Endothelial cell of umbilical vein (primary cell): ENCODE results near the gene REC8. TPM values are rescaled to one million over a fixed set of nuclear protein-coding genes. Genes with fewer than 3 reads are reported as not detected.

Source experiments
- BruUV-seq: library from RNA; stranded (reverse); fragments of 400-500 nt; replicated peaks from 2 replicates; lab custom pipeline; 2021; lab: Mats Ljungman, UMichigan
- CTCF ChIA-PET: fragments of 300-600, 350-600 bp; sonication (Branson Sonifier 250); formaldehyde crosslinking; loops from one replicate; lab custom pipeline; 2021; ENCODE audit warnings: antibody characterized with exemption, inconsistent platforms; lab: Charles Lee
- POLR2A ChIA-PET: fragments of 300-600, 350-600 bp; sonication (Branson Sonifier 250); formaldehyde crosslinking; loops from one replicate; lab custom pipeline; 2021; ENCODE audit warnings: antibody characterized with exemption, inconsistent platforms; lab: Charles Lee
- DNase-seq: peaks from one replicate; pipeline ENCODE4 v3.0.0-alpha.2; 2011; ENCODE audit warnings: low read depth, low spot score
- FAIRE-seq: peaks from 2 replicates; lab custom pipeline; 2011; peaks lifted over from hg19 to GRCh38; lab: Jason Lieb, UNC
- H2AFZ ChIP-seq: 2 replicates; pipeline ENCODE4 v1.6.0; 2012; ENCODE audit warnings: low read depth, low read length, control low read depth, inconsistent platforms
- H3K27ac ChIP-seq: 2 replicates; pipeline ENCODE4 v1.5.1; 2011; ENCODE audit warnings: low read depth, mild to moderate bottlenecking, control low read depth, low read length, moderate library complexity; ENCODE audit not compliant: insufficient read depth
- H3K27me3 ChIP-seq, 2 experiments: 2 replicates each; pipeline versions ENCODE4 v1.6.0 to v1.6.1; 2011; ENCODE audit warnings: low read length in 2 of 2, mixed read lengths in 1 of 2; ENCODE audit not compliant: control insufficient read depth in 2 of 2, insufficient read depth in 2 of 2
- H3K36me3 ChIP-seq, 2 experiments: 2 replicates in 1 of 2; 3 replicates in 1 of 2; pipeline ENCODE4 v1.5.1; 2011; ENCODE audit warnings: low read length in 2 of 2, mild to moderate bottlenecking in 1 of 2, moderate library complexity in 1 of 2; ENCODE audit not compliant: control insufficient read depth in 2 of 2, insufficient read depth in 2 of 2; ENCODE audit errors: extremely low read depth in 1 of 2
- H3K4me1 ChIP-seq: 3 replicates; pipeline ENCODE4 v1.5.1; 2011; ENCODE audit warnings: mild to moderate bottlenecking, low read length; ENCODE audit not compliant: control insufficient read depth, insufficient read depth; ENCODE audit errors: extremely low read depth
- H3K4me2 ChIP-seq: 2 replicates; pipeline ENCODE4 v1.6.1; 2011; ENCODE audit warnings: low read length, control low read depth, mixed read lengths; ENCODE audit not compliant: insufficient read depth
- H3K4me3 ChIP-seq, 3 experiments: fragments of 200-600 bp in 1 of 3; sonication (generic), shearing (Covaris generic) in 1 of 3; replicated peaks in 1 of 3; 2 replicates each; pipeline ENCODE4 v1.5.1; 2011 to 2016; ENCODE audit warnings: control low read depth in 3 of 3, low read length in 3 of 3, mild to moderate bottlenecking in 2 of 3, inconsistent platforms in 1 of 3, low read depth in 1 of 3, moderate library complexity in 1 of 3; ENCODE audit not compliant: insufficient read depth in 1 of 3
- H3K79me2 ChIP-seq: 2 replicates; pipeline ENCODE4 v1.6.0; 2012; ENCODE audit warnings: low read length, inconsistent platforms; ENCODE audit not compliant: control insufficient read depth, insufficient read depth
- H3K9ac ChIP-seq: replicated peaks from 2 replicates; pipeline ENCODE3; 2011; ENCODE audit warnings: low read length, control low read depth; ENCODE audit not compliant: insufficient read depth; ENCODE audit errors: extremely low read depth
- H3K9me1 ChIP-seq: replicated peaks from 3 replicates; pipeline ENCODE4 v1.6.0; 2011; ENCODE audit warnings: mild to moderate bottlenecking, low read length; ENCODE audit not compliant: control insufficient read depth, insufficient read depth; ENCODE audit errors: extremely low read depth
- H3K9me3 ChIP-seq: replicated peaks from 2 replicates; pipeline ENCODE4 v1.5.1; 2012; ENCODE audit warnings: low read length, inconsistent platforms; ENCODE audit not compliant: control insufficient read depth, insufficient read depth
- H4K20me1 ChIP-seq: replicated peaks from 2 replicates; pipeline ENCODE3; 2011; ENCODE audit warnings: mild to moderate bottlenecking, low read length; ENCODE audit not compliant: control insufficient read depth, insufficient read depth; ENCODE audit errors: extremely low read depth
- CTCF ChIP-seq, 2 donors: IDR thresholded peaks; 1 replicate in 1 of 2; 2 replicates in 1 of 2; pipeline ENCODE4 v1.5.1; 2011; ENCODE audit warnings: low read length in 2 of 2, mild to moderate bottlenecking in 2 of 2, moderate library complexity in 2 of 2, control low read depth in 1 of 2, inconsistent platforms in 1 of 2, low read depth in 1 of 2; ENCODE audit not compliant: insufficient read depth in 1 of 2; ENCODE audit errors: extremely low read depth in 1 of 2
- GATA2 ChIP-seq: IDR thresholded peaks from 2 replicates; pipeline ENCODE4 v1.7.0; 2011; ENCODE audit warnings: low read depth, mild to moderate bottlenecking, moderate library complexity, mixed read lengths, low read length; ENCODE audit not compliant: insufficient read length, insufficient read depth
- JUN ChIP-seq: IDR thresholded peaks from 2 replicates; pipeline ENCODE4 v1.6.1; 2011; ENCODE audit warnings: borderline replicate concordance, low read depth; ENCODE audit not compliant: insufficient read length, insufficient read depth
- MYC ChIP-seq: IDR thresholded peaks from one replicate; pipeline ENCODE4 v1.6.1; 2011; ENCODE audit warnings: mild to moderate bottlenecking, low read depth, low read length
- dilution Hi-C: fragments of 300-500 bp; cut with MboI; formaldehyde crosslinking; loops from one replicate; pipeline ENCODE4 v1.15.0; 2019; ENCODE audit warnings: low sequenced_read_pairs; ENCODE audit not compliant: extremely low pct_ligation_motif_present
- intact Hi-C: fragments of 100-400 bp; cut with micrococcal nuclease; formaldehyde crosslinking; loops from one replicate; pipeline ENCODE4 v1.10.0; 2022
- microRNA-seq: library from miRNA; unstranded; fragments of <30 nt; microRNA quantifications from one replicate; pipeline ENCODE4 v1.2.0, GENCODE V29; 2021; ENCODE audit warnings: borderline number of aligned reads, borderline replicate concordance
- polyA plus RNA-seq, 4 experiments: library from polyadenylated mRNA; depleted of rRNA in 3 of 4; stranded (reverse) in 3 of 4; unstranded in 1 of 4; fragments of >200 nt; gene quantifications; 2 replicates each; pipeline versions ENCODE4 v1.2.1 to v1.2.3, GENCODE V29; 2011 to 2012; ENCODE audit warnings: missing spikeins in 1 of 4
- small RNA-seq: library from RNA; depleted of rRNA; stranded (forward); fragments of <200 nt; gene quantifications from one replicate; pipeline ENCODE3, GENCODE V24; 2012; ENCODE audit warnings: low replicate concordance, low read depth; ENCODE audit not compliant: insufficient read depth, insufficient read length
- total RNA-seq: library from RNA; stranded (reverse); gene quantifications from 2 replicates; pipeline ENCODE4 v1.2.3, GENCODE V29; 2021

Gene REC8
- total and polyA plus RNA-seq, 2 donors (not counting 3 experiments of a cell fraction or from before 2014, with no cell fraction given): 12.5 to 33.6 TPM

- Histone ChIP-seq H3K4me2 (no peak overlapping the region), H3K9me1 (no peaks in the 10 kb centered on the region), H3K4me3 (no peak overlapping the region), H2AFZ (no peak overlapping the region), H3K27ac (no peak overlapping the region), H3K79me2 (peaks cover 65% of the 10 kb centered on the region), H3K36me3 (peaks cover 0 to 6% of the 10 kb centered on the region in 2 experiments), H3K4me1 (peaks cover 48% of the 10 kb centered on the region), H3K27me3 (no peaks in the 10 kb centered on the region), H4K20me1 (no peaks in the 10 kb centered on the region), H3K9ac (no peak overlapping the region), H3K9me3 (no peaks in the 10 kb centered on the region)
- intact Hi-C loops (no loop called here), dilution Hi-C loops (no loop called here)
- no peak for DNase-seq
- no peak for FAIRE-seq
- TF ChIP-seq JUN (no peak), MYC (no peak), GATA2 (no peak), CTCF (IDR thresholded peaks at IDR 0.05; ENCODE audit: extremely low read depth in 1 of 2, insufficient read depth in 1 of 2, low read depth in 1 of 2, low read length in 2 of 2) (no peak)
- BruUV-seq: no TSS peak
- ChIA-PET POLR2A (interaction anchor here (1.0 kb wide), 2 partner anchors 9 to 13 kb away, joined by 3 to 4 read pairs; partner anchors contain the start of gene TINF2), CTCF (interaction anchor here (1.5 to 2.5 kb wide), 3 partner anchors 10 to 13 kb away, joined by 5 to 11 read pairs (median 11); partner anchors contain the start of genes MDP1 and TINF2)
Measured at GRCh38 chr14:24228902-24229301, 57.0 kb downstream of the REC8 start.

Small RNA genes lying within 50 kb of the gene (microRNA-seq; reads per million reads assigned to microRNA genes)
- gene MIR7703: not detected

Small RNA genes lying within 50 kb of the gene (small RNA-seq; reads per million reads assigned to genes)
- gene AL136295.4 (not detected), gene CHMP4A (0.88 reads per million), gene IPO4 (not detected), gene IRF9 (not detected), gene MDP1 (not detected), gene RNA5SP383 (not detected)

Other genes starting within 250 kb of the REC8 start
Only the 30 nearest of the 32 such genes appear.
- 18.5 and 20.7 TPM in 2 replicates for gene DHRS4L2, start 183.2 kb upstream of the REC8 start, total RNA-seq
- 18.2 and 21.9 TPM in 2 replicates for gene DHRS4L2, start 183.2 kb upstream of the REC8 start, polyA plus RNA-seq
- not detected in 2 replicates for gene CARMIL3, start 120.1 kb upstream of the REC8 start, total RNA-seq
- gene CARMIL3, start 120.1 kb upstream of the REC8 start, polyA plus RNA-seq: 0.03 and 0.08 TPM in 2 replicates
- gene CPNE6, start 100.5 kb upstream of the REC8 start, total RNA-seq: not detected in 2 replicates
- gene CPNE6, start 100.5 kb upstream of the REC8 start, polyA plus RNA-seq: not detected in 2 replicates
- 24.5 and 25.1 TPM in 2 replicates for gene PCK2, start 77.8 kb upstream of the REC8 start, total RNA-seq
- gene PCK2, start 77.8 kb upstream of the REC8 start, polyA plus RNA-seq: 23.5 and 26.4 TPM in 2 replicates
- 32.1 and 38.5 TPM in 2 replicates for gene DCAF11, start 57.3 kb upstream of the REC8 start, total RNA-seq
- 33.8 and 37.3 TPM in 2 replicates for gene DCAF11, start 57.3 kb upstream of the REC8 start, polyA plus RNA-seq
- gene NRL, start 57.1 kb upstream of the REC8 start, total RNA-seq: 0.62 and 0.71 TPM in 2 replicates
- gene NRL, start 57.1 kb upstream of the REC8 start, polyA plus RNA-seq: 1.1 and 1.9 TPM in 2 replicates
- not detected in 2 replicates for gene FITM1, start 41.4 kb upstream of the REC8 start, total RNA-seq
- 0.54 and 0.81 TPM in 2 replicates for gene FITM1, start 41.4 kb upstream of the REC8 start, polyA plus RNA-seq
- 120 and 135 TPM in 2 replicates for gene PSME1, start 35.9 kb upstream of the REC8 start, total RNA-seq
- gene PSME1, start 35.9 kb upstream of the REC8 start, polyA plus RNA-seq: 68.1 and 98.1 TPM in 2 replicates
- 19.0 and 21.8 TPM in 2 replicates for gene EMC9, start 30.5 kb upstream of the REC8 start, total RNA-seq
- 31.8 and 38.0 TPM in 2 replicates for gene EMC9, start 30.5 kb upstream of the REC8 start, polyA plus RNA-seq
- gene PSME2, start 25.5 kb upstream of the REC8 start, total RNA-seq: 107 and 126 TPM in 2 replicates
- 66.5 and 69.8 TPM in 2 replicates for gene PSME2, start 25.5 kb upstream of the REC8 start, polyA plus RNA-seq
- 66.5 and 69.7 TPM in 2 replicates for gene RNF31, start 24.6 kb upstream of the REC8 start, total RNA-seq
- gene RNF31, start 24.6 kb upstream of the REC8 start, polyA plus RNA-seq: 32.3 TPM in 2 replicates
- gene IRF9, start 10.8 kb upstream of the REC8 start, total RNA-seq: 33.2 and 46.1 TPM in 2 replicates
- 44.6 and 55.3 TPM in 2 replicates for gene IRF9, start 10.8 kb upstream of the REC8 start, polyA plus RNA-seq
- 52.6 and 66.5 TPM in 2 replicates for gene IPO4, start 16.7 kb downstream of the REC8 start, total RNA-seq
- 24.6 and 27.6 TPM in 2 replicates for gene IPO4, start 16.7 kb downstream of the REC8 start, polyA plus RNA-seq
- 58.5 and 60.7 TPM in 2 replicates for gene TM9SF1, start 23.4 kb downstream of the REC8 start, total RNA-seq
- 64.4 and 71.5 TPM in 2 replicates for gene TM9SF1, start 23.4 kb downstream of the REC8 start, polyA plus RNA-seq
- gene TSSK4, start 33.6 kb downstream of the REC8 start, total RNA-seq: 0.42 and 0.74 TPM in 2 replicates
- gene TSSK4, start 33.6 kb downstream of the REC8 start, polyA plus RNA-seq: 0.10 TPM in 1 of 2 replicates, not detected in the other
- 39.7 and 40.9 TPM in 2 replicates for gene CHMP4A, start 41.4 kb downstream of the REC8 start, total RNA-seq
- gene CHMP4A, start 41.4 kb downstream of the REC8 start, polyA plus RNA-seq: 32.6 and 46.4 TPM in 2 replicates
- gene MDP1, start 44.0 kb downstream of the REC8 start, total RNA-seq: 8.1 and 9.9 TPM in 2 replicates
- 21.4 and 22.7 TPM in 2 replicates for gene MDP1, start 44.0 kb downstream of the REC8 start, polyA plus RNA-seq
- gene NEDD8, start 60.3 kb downstream of the REC8 start, total RNA-seq: 243 and 261 TPM in 2 replicates
- gene NEDD8, start 60.3 kb downstream of the REC8 start, polyA plus RNA-seq: 316 and 329 TPM in 2 replicates
- gene GMPR2, start 60.8 kb downstream of the REC8 start, total RNA-seq: 58.1 and 62.4 TPM in 2 replicates
- 50.0 and 61.8 TPM in 2 replicates for gene GMPR2, start 60.8 kb downstream of the REC8 start, polyA plus RNA-seq
- 53.7 and 58.5 TPM in 2 replicates for gene TINF2, start 70.5 kb downstream of the REC8 start, total RNA-seq
- gene TINF2, start 70.5 kb downstream of the REC8 start, polyA plus RNA-seq: 34.4 and 44.2 TPM in 2 replicates
- 3.4 and 3.9 TPM in 2 replicates for gene TGM1, start 91.1 kb downstream of the REC8 start, total RNA-seq
- 1.0 and 2.1 TPM in 2 replicates for gene TGM1, start 91.1 kb downstream of the REC8 start, polyA plus RNA-seq
- 29.3 and 29.5 TPM in 2 replicates for gene RABGGTA, start 99.5 kb downstream of the REC8 start, total RNA-seq
- 80.1 and 102 TPM in 2 replicates for gene RABGGTA, start 99.5 kb downstream of the REC8 start, polyA plus RNA-seq
- gene DHRS1, start 127.7 kb downstream of the REC8 start, total RNA-seq: 18.0 and 20.0 TPM in 2 replicates
- gene DHRS1, start 127.7 kb downstream of the REC8 start, polyA plus RNA-seq: 69.5 and 70.2 TPM in 2 replicates
- gene NOP9, start 127.8 kb downstream of the REC8 start, total RNA-seq: 30.9 and 31.0 TPM in 2 replicates
- 16.2 and 16.3 TPM in 2 replicates for gene NOP9, start 127.8 kb downstream of the REC8 start, polyA plus RNA-seq
- gene CIDEB, start 135.9 kb downstream of the REC8 start, total RNA-seq: 4.6 and 5.2 TPM in 2 replicates
- gene CIDEB, start 135.9 kb downstream of the REC8 start, polyA plus RNA-seq: 7.2 and 14.9 TPM in 2 replicates
- gene LTB4R2, start 138.1 kb downstream of the REC8 start, total RNA-seq: 9.1 and 13.1 TPM in 2 replicates
- 5.5 and 7.6 TPM in 2 replicates for gene LTB4R2, start 138.1 kb downstream of the REC8 start, polyA plus RNA-seq
- 6.2 and 10.5 TPM in 2 replicates for gene LTB4R, start 139.4 kb downstream of the REC8 start, total RNA-seq
- 9.1 and 11.7 TPM in 2 replicates for gene LTB4R, start 139.4 kb downstream of the REC8 start, polyA plus RNA-seq
- gene ADCY4, start 163.0 kb downstream of the REC8 start, total RNA-seq: 84.0 and 87.0 TPM in 2 replicates
- gene ADCY4, start 163.0 kb downstream of the REC8 start, polyA plus RNA-seq: 81.6 and 101 TPM in 2 replicates
- gene RIPK3, start 167.9 kb downstream of the REC8 start, total RNA-seq: 5.1 and 9.0 TPM in 2 replicates
- 2.4 and 3.1 TPM in 2 replicates for gene RIPK3, start 167.9 kb downstream of the REC8 start, polyA plus RNA-seq
- gene NFATC4, start 196.1 kb downstream of the REC8 start, total RNA-seq: 88.1 and 88.5 TPM in 2 replicates
- 79.5 and 94.8 TPM in 2 replicates for gene NFATC4, start 196.1 kb downstream of the REC8 start, polyA plus RNA-seq